Skin epidermis (tissue), 12 donors: ENCODE results near the gene SNAP47.

Source experiments
- H3K27ac ChIP-seq, 21 experiments: fragments of 200-600 bp; sonication (generic) in 11 of 21; one replicate each; pipeline ENCODE4 v1.5.0; 2020; ENCODE audit warnings: mild to moderate bottlenecking in 3 of 21, inconsistent platforms in 2 of 21, moderate library complexity in 2 of 21
- H3K4me3 ChIP-seq, 7 experiments: fragments of 200-600 bp; sonication (generic) in 2 of 7; one replicate each; pipeline ENCODE4 v1.5.0; 2020; ENCODE audit warnings: inconsistent platforms in 2 of 7, mild to moderate bottlenecking in 2 of 7, moderate library complexity in 1 of 7

The SNAP47 gene

DNA sequence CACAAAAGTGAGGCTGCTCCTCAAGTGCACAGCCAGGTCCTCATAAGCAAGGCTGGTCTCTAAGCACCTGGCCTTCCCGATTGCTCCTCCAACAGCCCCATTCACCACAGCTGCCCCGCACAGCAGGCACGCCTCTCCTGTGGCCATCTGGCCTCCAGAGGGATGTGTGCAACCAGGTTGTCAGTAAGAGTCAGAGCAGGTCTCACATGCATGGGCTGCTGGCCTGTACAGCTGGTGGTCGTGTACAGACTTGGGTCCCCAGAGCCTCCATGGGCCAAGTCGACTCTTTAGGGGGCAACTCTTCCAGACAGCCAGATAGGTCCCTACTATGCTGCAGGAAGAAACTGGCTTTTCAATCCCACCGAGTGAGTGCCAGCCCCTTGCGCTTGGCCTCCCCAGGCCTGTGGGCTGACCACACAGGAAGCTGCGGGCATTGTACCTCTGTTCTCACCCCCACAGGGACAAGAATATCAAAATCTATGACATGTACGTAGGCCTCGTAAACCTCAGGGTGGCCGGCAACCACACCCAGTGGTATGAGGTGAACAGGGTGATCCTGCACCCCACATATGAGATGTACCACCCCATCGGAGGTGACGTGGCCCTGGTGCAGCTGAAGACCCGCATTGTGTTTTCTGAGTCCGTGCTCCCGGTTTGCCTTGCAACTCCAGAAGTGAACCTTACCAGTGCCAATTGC is 81.7 kb downstream of the SNAP47 start:
- Histone ChIP-seq H3K27ac (no peak overlapping the region), H3K4me3 (no peak overlapping the region)

DNA sequence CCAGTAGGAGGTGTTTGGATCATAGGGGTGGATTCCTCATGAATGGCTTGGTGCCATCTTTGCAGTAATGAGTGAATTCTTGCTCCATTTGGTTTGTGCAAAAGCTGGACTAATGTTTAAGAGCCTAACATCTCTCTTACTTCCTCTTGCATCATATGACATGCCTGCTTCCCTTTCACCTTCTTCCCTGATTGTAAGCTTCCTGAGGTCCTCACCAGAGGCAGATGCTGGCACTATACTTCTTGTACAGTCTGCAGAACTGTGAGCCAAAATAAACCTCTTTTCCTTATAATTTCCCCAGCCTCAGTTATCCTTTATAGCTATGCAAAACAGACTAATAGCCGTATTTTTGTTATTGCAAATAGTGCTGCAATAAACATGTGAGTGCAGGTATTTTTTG is 88.3 kb downstream of the SNAP47 start:
- Histone ChIP-seq H3K27ac (no peak overlapping the region), H3K4me3 (no peak overlapping the region)

DNA sequence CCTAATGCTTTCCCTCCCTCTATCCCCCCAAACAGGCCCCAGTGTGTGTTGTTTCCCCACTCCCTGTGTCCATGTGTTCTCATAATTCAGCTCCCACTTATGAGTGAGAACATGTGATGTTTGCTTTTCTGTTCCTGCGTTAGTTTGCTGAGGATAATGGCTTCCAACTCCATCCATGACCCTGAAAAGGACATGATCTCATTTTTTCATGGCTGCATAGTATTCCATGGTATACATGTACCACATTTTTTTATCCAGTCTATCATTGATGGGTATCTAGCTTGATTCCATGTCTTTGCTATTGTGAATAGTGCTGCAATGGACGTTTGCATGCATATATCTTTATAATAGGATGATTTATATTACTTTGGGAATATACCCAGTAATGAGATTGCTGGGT is 89.0 kb downstream of the SNAP47 start:
- H3K27ac ChIP-seq = no peak overlapping the region
- no peak overlapping the region for H3K4me3 ChIP-seq

DNA sequence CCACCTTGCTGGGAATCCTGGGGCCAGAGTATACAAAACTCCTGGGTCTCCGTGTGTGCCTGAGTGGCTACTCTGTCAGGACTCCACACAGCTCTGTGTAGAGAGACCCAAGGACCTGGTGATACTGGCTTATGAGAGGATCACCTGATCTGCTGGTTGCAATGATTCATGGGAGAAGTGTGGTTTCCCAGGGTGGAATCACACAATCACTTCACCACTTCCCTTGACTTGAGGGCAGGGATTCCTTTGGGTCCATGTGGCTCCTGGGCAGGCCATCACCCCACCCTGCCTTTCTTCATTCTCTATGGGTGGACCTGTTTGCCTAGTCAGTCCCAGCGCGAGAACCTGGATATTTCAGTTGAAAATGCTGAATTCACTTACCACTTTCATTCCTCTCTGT is 93.6 kb downstream of the SNAP47 start:
- Histone ChIP-seq H3K4me3 (no peak overlapping the region), H3K27ac (no peak overlapping the region)
